HG02798 (cell line): Measurements from ENCODE around the gene UQCR10.

ENCODE experiments used
- ATAC-seq: cut with Tn5 transposase; IDR thresholded peaks from one replicate; pipeline ENCODE4 v1.9.1; 2021; ENCODE audit warnings: mild to moderate bottlenecking; ENCODE audit not compliant: unreplicated experiment, poor library complexity

UQCR10 gene

GRCh38 chr22:29767171-29768051 lies at the start of gene UQCR10:
Gene UQCR10, plus strand, starts transcription at chr22:29767369. Its CDS starts 30 bp downstream, at chr22:29767399.
- peak; percentile 82 for ATAC-seq

- no peak for ATAC-seq
Measured at GRCh38 chr22:29717789-29718188, 49.4 kb upstream of the UQCR10 start.

- ATAC-seq, result no peak
Measured at GRCh38 chr22:29718949-29719898, 47.9 kb upstream of the UQCR10 start.

- no peak for ATAC-seq
Measured at GRCh38 chr22:29719899-29720645, 47.1 kb upstream of the UQCR10 start, which contains the start of gene CABP7. Gene CABP7, plus strand, starts transcription at chr22:29720003. Its CDS starts 422 bp downstream, at chr22:29720425.

GRCh38 chr22:29720811-29721323 lies 46.3 kb upstream of the UQCR10 start:
- no peak for ATAC-seq

DNA sequence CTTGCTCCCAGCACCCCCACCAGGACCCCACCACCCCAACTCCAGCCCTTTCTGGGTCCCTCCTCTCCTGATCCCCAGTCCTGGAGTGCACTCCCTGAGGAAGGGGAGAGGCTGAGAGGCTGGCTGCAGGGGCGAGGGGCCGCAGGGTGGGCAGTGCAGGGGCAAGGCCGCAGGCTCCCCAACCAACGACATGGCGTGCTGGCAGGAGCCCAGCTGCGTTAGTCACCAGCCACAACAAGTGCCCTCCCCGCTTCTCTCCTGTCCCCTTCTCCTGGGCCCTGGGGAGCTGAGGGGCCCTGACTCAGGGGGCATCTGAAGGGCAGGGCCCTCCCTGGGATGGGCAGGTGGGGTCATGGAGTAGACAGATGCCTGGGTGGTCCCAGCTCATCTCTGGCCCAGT lies 45.0 kb upstream of the UQCR10 start:
- no peak for ATAC-seq

- no peak for ATAC-seq
Measured at GRCh38 chr22:29722587-29722986, 44.6 kb upstream of the UQCR10 start.

DNA sequence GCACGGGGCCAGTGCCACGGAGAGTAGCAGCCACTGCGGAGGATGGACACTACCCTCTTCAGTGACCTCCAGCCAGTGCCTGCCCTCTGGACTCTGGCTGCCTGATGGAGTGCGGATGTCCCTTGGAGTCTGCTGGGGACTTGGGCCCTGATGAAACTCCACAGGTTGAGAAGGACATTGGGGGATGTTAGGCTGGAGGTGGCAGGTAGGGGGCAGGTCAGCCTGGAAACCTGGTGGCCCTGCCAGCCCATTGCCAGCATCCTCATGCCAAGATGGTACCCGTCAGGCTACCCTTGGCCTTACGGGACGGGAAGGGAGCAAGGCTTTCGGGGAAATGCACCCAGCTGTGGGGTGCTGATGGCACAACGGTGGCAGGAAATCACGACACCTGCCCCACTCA lies 43.4 kb upstream of the UQCR10 start:
- no peak for ATAC-seq

- ATAC-seq, result no peak
Measured at GRCh38 chr22:29724843-29725242, 42.3 kb upstream of the UQCR10 start.

- no peak for ATAC-seq
Measured at GRCh38 chr22:29726106-29726505, 41.1 kb upstream of the UQCR10 start.

DNA sequence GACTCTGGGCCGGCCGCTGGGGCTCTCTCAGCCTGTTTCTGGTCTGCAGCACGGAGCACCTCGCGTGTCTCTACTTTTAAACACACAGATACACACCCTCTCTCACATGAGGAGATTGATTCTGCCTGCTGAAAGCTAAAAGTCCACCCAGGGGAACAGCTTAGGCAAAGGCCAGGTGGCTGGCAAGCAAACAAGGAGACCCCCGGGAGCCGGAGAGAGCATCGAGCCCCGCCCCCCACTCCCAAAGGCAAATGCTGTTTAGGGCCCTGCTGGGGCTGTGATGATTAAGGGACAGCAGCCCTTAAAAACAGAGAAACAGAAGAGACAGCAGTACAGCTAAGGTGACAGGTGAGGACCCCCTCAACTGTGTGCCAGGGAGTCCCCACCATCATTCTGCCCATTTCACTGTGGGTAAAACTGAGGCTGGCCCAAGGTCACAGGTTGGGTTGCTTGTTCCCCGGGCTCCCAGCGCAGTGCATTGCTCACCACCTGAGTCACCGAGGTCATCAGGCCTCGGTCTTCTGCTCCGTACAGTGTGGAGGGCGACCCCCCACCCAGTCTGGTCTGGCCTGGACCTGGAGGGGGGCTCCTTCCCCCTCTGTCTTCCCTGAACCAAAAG lies 40.5 kb upstream of the UQCR10 start:
- ATAC-seq, result no peak

GRCh38 chr22:29727131-29727523 lies 40.0 kb upstream of the UQCR10 start:
- ATAC-seq, result no peak

DNA sequence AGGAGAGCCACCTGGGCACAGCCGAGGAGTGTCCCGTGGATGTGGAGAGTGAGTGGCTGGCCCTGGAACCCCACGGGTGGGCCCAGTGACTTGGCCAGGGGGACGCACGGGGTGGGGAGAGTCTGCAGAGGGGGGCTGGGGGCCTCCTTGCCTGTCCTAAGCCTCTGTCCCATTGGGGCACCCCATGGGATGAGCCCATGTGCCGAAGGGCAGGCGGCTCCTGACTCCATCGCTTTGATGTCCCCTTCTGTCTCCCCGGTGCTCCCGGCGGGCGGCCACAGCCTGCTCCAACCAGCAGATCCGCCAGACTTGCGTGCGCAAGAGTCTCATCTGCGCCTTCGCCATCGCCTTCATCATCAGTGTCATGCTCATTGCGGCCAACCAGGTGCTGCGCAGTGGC lies 38.0 kb upstream of the UQCR10 start:
- ATAC-seq, result no peak

DNA sequence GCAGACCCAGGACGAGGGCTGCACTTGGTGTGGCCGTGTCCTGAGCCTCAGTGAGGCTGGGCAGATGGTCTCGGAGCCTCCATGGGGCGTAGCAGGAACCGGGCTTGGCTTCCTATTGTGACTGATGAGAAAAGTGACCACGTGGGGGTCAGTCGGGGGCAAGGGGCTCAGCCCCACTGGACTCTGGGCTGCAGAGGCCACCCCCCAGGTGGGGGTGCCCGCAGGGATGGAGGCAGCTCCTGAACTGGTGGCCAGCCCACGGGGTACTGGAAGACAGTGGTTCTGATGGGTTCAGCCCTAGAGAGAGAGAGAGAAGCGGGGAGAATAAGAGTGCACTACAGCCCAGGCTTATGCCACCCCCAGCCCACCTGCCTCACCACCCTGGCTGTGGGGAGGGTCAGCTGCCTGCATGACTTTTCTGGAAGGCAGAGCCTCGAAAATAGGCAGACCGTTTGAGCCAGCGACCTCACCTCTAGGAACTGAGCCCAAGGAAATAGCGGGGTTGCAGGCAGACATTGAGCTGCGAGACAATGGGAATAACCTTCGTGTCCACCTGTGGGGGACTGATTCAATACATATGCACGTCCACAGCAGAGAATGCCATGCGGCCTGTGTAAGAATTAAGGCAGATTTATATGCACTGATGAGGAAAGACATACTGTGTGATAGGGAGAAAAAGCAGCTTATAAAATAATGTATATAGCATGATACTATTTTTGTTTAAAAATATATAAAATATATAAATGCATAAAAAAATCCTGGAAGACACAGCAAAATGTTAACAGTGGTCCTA lies 35.9 kb upstream of the UQCR10 start:
- ATAC-seq, result no peak

- ATAC-seq, result no peak
Measured at GRCh38 chr22:29732883-29733282, 34.3 kb upstream of the UQCR10 start.

GRCh38 chr22:29733362-29734201 lies 33.6 kb upstream of the UQCR10 start:
- ATAC-seq, result no peak

- ATAC-seq, result no peak
Measured at GRCh38 chr22:29734406-29734805, 32.8 kb upstream of the UQCR10 start.

GRCh38 chr22:29734838-29735237 lies 32.3 kb upstream of the UQCR10 start:
- no peak for ATAC-seq
